PC-9 (cell line): ENCODE measurements around the gene L3MBTL3.

Experiments used
- EZH2 ChIP-seq: fragments of 200-600 bp; sonication (generic); IDR thresholded peaks from 2 replicates; pipeline ENCODE4 v1.8.0; 2017; ENCODE audit warnings: antibody characterized with exemption, low read depth
- TF ChIP-seq, protein P1 (sequence below): fragments of 200-600 bp; sonication (generic); conservative IDR thresholded peaks from 2 replicates; pipeline ENCODE4 v1.6.1; 2017; ENCODE audit warnings: mixed run types, antibody characterized with exemption, mild to moderate bottlenecking, moderate library complexity

DNA sequence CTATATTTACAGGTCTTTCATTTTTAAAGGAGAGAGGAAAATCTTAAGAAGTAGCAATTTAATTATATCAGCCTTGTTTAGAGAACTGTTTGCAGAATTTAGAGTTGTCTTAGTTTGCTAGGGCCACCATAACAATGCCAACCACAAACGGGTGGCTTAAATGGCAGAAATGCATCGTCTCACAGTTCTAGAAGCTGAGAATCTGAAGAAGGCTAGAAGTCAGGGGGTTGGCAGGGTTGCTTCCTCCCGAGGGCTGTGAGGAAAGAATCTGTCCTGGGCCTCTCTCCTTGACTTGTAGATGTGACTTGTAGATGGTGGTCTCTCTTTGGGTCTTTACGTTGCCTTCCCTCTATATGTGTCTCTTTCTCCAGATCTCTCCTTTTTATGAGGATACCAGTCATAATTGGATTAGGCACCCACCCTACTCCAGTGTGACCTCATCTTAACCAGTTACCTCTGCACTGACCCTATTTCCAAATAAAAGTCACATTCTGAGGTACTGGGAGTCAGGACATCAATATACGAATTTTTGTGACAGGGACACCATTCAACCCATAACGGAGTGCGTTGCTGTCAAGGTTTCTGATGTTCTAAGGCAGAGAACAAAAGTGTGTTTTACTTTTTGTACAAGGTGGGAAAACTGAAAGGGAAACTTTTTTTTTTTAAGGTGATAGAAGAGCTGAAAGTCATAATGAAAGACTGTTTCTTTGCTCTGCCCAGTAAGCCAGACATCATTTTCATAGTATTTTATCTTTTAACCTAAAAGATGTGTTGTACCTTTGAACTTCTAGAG lies 119.9 kb downstream of the L3MBTL3 start:
- TF ChIP-seq, protein P1, sequence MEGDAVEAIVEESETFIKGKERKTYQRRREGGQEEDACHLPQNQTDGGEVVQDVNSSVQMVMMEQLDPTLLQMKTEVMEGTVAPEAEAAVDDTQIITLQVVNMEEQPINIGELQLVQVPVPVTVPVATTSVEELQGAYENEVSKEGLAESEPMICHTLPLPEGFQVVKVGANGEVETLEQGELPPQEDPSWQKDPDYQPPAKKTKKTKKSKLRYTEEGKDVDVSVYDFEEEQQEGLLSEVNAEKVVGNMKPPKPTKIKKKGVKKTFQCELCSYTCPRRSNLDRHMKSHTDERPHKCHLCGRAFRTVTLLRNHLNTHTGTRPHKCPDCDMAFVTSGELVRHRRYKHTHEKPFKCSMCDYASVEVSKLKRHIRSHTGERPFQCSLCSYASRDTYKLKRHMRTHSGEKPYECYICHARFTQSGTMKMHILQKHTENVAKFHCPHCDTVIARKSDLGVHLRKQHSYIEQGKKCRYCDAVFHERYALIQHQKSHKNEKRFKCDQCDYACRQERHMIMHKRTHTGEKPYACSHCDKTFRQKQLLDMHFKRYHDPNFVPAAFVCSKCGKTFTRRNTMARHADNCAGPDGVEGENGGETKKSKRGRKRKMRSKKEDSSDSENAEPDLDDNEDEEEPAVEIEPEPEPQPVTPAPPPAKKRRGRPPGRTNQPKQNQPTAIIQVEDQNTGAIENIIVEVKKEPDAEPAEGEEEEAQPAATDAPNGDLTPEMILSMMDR, result no peak
- no peak for TF ChIP-seq EZH2
